DND-41 (cell line): ENCODE measurements around the gene CLIC1.
A peak's percentile ranks its signal among the peaks of the same experiment; 100 is the strongest.

ENCODE experiments used
- ATAC-seq: fragments of 200-7000 bp; cut with Tn5 transposase; 3 replicates; pipeline ENCODE4 v1.9.1; 2021; ENCODE audit warnings: low read depth; ENCODE audit not compliant: insufficient read depth
- DNase-seq: peaks from one replicate; pipeline ENCODE4 v3.0.0-alpha.2; 2020
- H2AFZ ChIP-seq: 2 replicates; pipeline ENCODE4 v1.6.0; 2012; ENCODE audit warnings: low read depth, low read length
- H3K27ac ChIP-seq: 2 replicates; pipeline ENCODE4 v1.5.1; 2012; ENCODE audit warnings: low read length, inconsistent platforms
- H3K27me3 ChIP-seq: fragments of 200-600 bp; sonication (generic); 2 replicates; pipeline ENCODE4 v1.6.0; 2012; ENCODE audit warnings: low read length, mild to moderate bottlenecking, inconsistent platforms; ENCODE audit not compliant: insufficient read depth, poor library complexity
- H3K36me3 ChIP-seq: 2 replicates; pipeline ENCODE4 v1.5.1; 2012; ENCODE audit warnings: low read length, inconsistent platforms; ENCODE audit not compliant: insufficient read depth
- H3K4me1 ChIP-seq: 2 replicates; pipeline ENCODE4 v1.5.1; 2012; ENCODE audit warnings: mild to moderate bottlenecking, low read length; ENCODE audit not compliant: insufficient read depth
- H3K4me2 ChIP-seq: 2 replicates; pipeline ENCODE4 v1.6.0; 2012; ENCODE audit warnings: mild to moderate bottlenecking, moderate library complexity, low read length, inconsistent platforms; ENCODE audit not compliant: insufficient read depth
- H3K4me3 ChIP-seq, 2 experiments: fragments of 200-600 bp in 1 of 2; shearing (Covaris generic) in 1 of 2; 2 replicates each; pipeline ENCODE4 v1.5.1; 2012 to 2016; ENCODE audit warnings: inconsistent platforms in 2 of 2, low read length in 2 of 2, mild to moderate bottlenecking in 2 of 2, low read depth in 1 of 2, moderate library complexity in 1 of 2
- H3K79me2 ChIP-seq: 2 replicates; pipeline ENCODE4 v1.6.0; 2012; ENCODE audit warnings: low read length, inconsistent platforms; ENCODE audit not compliant: insufficient read depth
- H3K9ac ChIP-seq: 2 replicates; pipeline ENCODE4 v1.6.0; 2012; ENCODE audit warnings: low read depth, mild to moderate bottlenecking, inconsistent platforms, low read length, moderate library complexity
- H3K9me3 ChIP-seq: 2 replicates; pipeline ENCODE4 v1.5.1; 2012; ENCODE audit warnings: low read length, moderate library complexity, mild to moderate bottlenecking, inconsistent platforms; ENCODE audit not compliant: insufficient read depth, severe bottlenecking
- H4K20me1 ChIP-seq: 2 replicates; pipeline ENCODE4 v1.6.0; 2012; ENCODE audit warnings: low read length; ENCODE audit not compliant: insufficient read depth
- CTCF ChIP-seq: IDR thresholded peaks from 2 replicates; pipeline ENCODE4 v1.5.1; 2012; ENCODE audit warnings: borderline replicate concordance, low read length, moderate library complexity, mild to moderate bottlenecking; ENCODE audit not compliant: poor library complexity, severe bottlenecking; ENCODE audit errors: extremely low read depth
- EZH2 ChIP-seq: IDR thresholded peaks from 3 replicates; pipeline ENCODE4 v1.6.1; 2012; ENCODE audit warnings: borderline replicate concordance, low read depth, mild to moderate bottlenecking, moderate library complexity, low read length, inconsistent platforms; ENCODE audit not compliant: severe bottlenecking

Gene CLIC1

GRCh38 chr6:31700740-31701401, 35.5 kb downstream of the CLIC1 start:
- H4K20me1 ChIP-seq = no peaks in the 10 kb centered on the region
- no peak for TF ChIP-seq EZH2
- no peak for TF ChIP-seq CTCF
- ATAC-seq (no peak), DNase-seq (no peak)
- H3K79me2 ChIP-seq = peaks cover 44% of the 10 kb centered on the region
- H3K27me3 ChIP-seq = no peaks in the 10 kb centered on the region
- peak overlapping the region; percentile 73 for H3K4me2 ChIP-seq
- H3K9ac ChIP-seq = peak overlapping the region; percentile 84; the same call in 1 of the 2 replicates
- no peaks in the 10 kb centered on the region for H3K9me3 ChIP-seq
- peaks cover 44% of the 10 kb centered on the region for H3K36me3 ChIP-seq
- H3K4me1 ChIP-seq = peaks cover 34% of the 10 kb centered on the region
- no peak overlapping the region for H2AFZ ChIP-seq
- peak overlapping the region; percentile 53 for H3K27ac ChIP-seq
- H3K4me3 ChIP-seq = peak overlapping the region in 1 of 2 experiments; percentile 33; a peak in 2 of 4 replicates

GRCh38 chr6:31697555-31697954, 38.8 kb downstream of the CLIC1 start:
- DNase-seq (no peak), ATAC-seq (no peak)
- no peaks in the 10 kb centered on the region for H3K27me3 ChIP-seq
- H3K9ac ChIP-seq = no peak overlapping the region
- H3K79me2 ChIP-seq = peaks cover 39% of the 10 kb centered on the region
- H3K4me3 ChIP-seq = no peak overlapping the region
- no peak overlapping the region for H3K27ac ChIP-seq
- 0 out of 2 replicates have a peak, but pooled peaks cover 4% of the 10 kb centered on the region for H4K20me1 ChIP-seq
- peaks cover 73% of the 10 kb centered on the region for H3K36me3 ChIP-seq
- H3K4me1 ChIP-seq = peaks cover 25% of the 10 kb centered on the region
- TF ChIP-seq EZH2 (no peak), CTCF (no peak)
- no peaks in the 10 kb centered on the region for H3K9me3 ChIP-seq
- H2AFZ ChIP-seq = no peak overlapping the region
- no peak overlapping the region for H3K4me2 ChIP-seq

DNA sequence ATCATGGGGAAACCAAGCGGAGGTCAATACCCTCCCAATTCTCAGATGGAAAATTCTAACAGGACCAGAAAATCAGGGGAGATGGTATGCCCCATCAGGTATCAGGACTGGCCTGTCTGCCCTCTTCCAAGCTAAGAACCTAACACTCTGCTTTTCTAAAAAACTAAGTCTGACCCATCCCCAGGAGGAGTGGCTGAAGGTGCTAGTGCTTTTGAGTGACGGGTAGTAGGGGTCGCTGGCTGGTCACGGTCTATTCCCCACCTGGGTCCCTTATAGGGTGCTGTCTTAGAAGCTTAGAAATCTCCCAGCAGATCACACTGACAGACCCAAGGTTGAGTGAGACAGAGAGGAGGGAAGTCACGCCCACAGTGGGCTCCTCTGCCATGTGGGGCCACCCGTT, 42.8 kb downstream of the CLIC1 start:
- Histone ChIP-seq H3K4me2 (no peak overlapping the region), H3K79me2 (peaks cover 5% of the 10 kb centered on the region), H4K20me1 (0 out of 2 replicates have a peak, but pooled peaks cover 4% of the 10 kb centered on the region), H2AFZ (no peak overlapping the region), H3K27ac (no peak overlapping the region), H3K4me1 (peaks cover under 1% of the 10 kb centered on the region; the same call in 1 of the 2 replicates), H3K27me3 (no peaks in the 10 kb centered on the region), H3K36me3 (peaks cover 84% of the 10 kb centered on the region), H3K9ac (no peak overlapping the region), H3K9me3 (no peaks in the 10 kb centered on the region), H3K4me3 (no peak overlapping the region)
- DNase-seq (no peak), ATAC-seq (no peak)
- TF ChIP-seq EZH2 (no peak), CTCF (no peak)
